Gastroesophageal sphincter (tissue), 3 donors: ENCODE measurements around the gene SLC7A6.

Experiments used
- POLR2A ChIP-seq, 2 donors: fragments of 450-650 bp; IDR thresholded peaks; one replicate each; pipeline ENCODE4 v1.6.1; 2017; ENCODE audit warnings: antibody characterized with exemption in 2 of 2, mild to moderate bottlenecking in 2 of 2, moderate library complexity in 1 of 2
- TF ChIP-seq, protein P1 (sequence below), 4 experiments: fragments of 200-600 bp in 2 of 4; fragments of 450-650 bp in 2 of 4; sonication (generic) in 1 of 4; IDR thresholded peaks; one replicate each; pipeline ENCODE4 v1.5.1; 2017 to 2019; ENCODE audit warnings: antibody characterized with exemption in 4 of 4, mild to moderate bottlenecking in 2 of 4, moderate library complexity in 2 of 4

DNA sequence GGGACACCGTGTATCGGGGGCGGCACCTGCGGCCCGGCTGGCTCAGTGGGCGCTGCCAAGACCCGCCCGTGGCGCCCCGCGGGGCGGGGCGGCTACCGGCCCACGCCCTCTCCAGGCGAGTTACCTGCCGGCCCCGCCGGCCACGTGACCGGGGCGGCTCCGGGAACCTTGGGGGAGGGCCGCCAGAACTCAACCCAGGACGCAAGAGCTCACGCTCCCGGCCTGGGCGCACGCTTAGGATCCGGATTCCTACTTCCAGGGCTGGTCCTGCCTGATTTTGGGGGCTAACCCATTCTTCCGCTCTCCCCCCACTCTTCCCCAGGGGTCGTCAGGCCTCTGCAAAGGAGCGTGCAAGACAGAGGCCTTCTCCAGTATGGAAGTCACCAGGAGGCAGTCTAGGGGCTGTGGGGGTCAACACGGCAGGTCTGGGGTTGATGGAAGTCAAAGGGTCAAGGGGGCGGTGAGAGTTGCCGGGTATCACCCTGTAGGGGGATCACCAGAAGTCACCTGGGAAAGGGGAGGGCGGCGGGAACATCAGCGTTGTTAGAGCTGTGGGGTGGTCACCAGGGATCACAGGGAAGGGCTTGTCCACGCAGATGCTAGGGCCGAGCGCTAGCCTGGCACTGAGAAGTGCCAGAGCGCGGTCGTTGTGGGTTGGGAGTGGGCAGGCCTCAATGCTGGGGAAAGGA is 28.0 kb upstream of the SLC7A6 start:
- TF ChIP-seq, protein P1, sequence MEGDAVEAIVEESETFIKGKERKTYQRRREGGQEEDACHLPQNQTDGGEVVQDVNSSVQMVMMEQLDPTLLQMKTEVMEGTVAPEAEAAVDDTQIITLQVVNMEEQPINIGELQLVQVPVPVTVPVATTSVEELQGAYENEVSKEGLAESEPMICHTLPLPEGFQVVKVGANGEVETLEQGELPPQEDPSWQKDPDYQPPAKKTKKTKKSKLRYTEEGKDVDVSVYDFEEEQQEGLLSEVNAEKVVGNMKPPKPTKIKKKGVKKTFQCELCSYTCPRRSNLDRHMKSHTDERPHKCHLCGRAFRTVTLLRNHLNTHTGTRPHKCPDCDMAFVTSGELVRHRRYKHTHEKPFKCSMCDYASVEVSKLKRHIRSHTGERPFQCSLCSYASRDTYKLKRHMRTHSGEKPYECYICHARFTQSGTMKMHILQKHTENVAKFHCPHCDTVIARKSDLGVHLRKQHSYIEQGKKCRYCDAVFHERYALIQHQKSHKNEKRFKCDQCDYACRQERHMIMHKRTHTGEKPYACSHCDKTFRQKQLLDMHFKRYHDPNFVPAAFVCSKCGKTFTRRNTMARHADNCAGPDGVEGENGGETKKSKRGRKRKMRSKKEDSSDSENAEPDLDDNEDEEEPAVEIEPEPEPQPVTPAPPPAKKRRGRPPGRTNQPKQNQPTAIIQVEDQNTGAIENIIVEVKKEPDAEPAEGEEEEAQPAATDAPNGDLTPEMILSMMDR (IDR thresholded peaks at IDR 0.05) = no peak
- no peak for TF ChIP-seq POLR2A (IDR thresholded peaks at IDR 0.05)
